H1 (cell line): ENCODE results near the gene PTPN21. TPM values are rescaled to one million over a fixed set of nuclear protein-coding genes. Genes with fewer than 3 reads are reported as not detected.

Source experiments
- CEBPB ChIP-seq: IDR thresholded peaks from 2 replicates; pipeline ENCODE4 v1.6.1; 2012; ENCODE audit warnings: low read depth, low read length
- CTCF ChIP-seq, 3 experiments: IDR thresholded peaks; 1 replicate in 2 of 3; 2 replicates in 1 of 3; pipeline versions ENCODE4 v1.5.1 to v1.6.1; 2011; ENCODE audit warnings: low read length in 3 of 3, mild to moderate bottlenecking in 3 of 3, inconsistent platforms in 2 of 3, low read depth in 1 of 3, moderate library complexity in 1 of 3; ENCODE audit not compliant: insufficient read depth in 1 of 3; ENCODE audit errors: control extremely low read depth in 1 of 3
- PHF8 ChIP-seq: fragments of 200-600 bp; sonication (generic); conservative IDR thresholded peaks from 2 replicates; pipeline ENCODE4 v1.7.1; 2012; ENCODE audit warnings: low read depth, mild to moderate bottlenecking, inconsistent platforms, low read length, moderate library complexity
- SP2 ChIP-seq: IDR thresholded peaks from 2 replicates; pipeline ENCODE4 v1.6.1; 2012; ENCODE audit warnings: mild to moderate bottlenecking, low read length, inconsistent platforms
- polyA plus RNA-seq, 7 experiments: library from polyadenylated mRNA; depleted of rRNA in 3 of 7; stranded (reverse) in 5 of 7; unstranded in 2 of 7; fragments of >200 nt in 5 of 7; fragments of 200-250 nt in 2 of 7; gene quantifications; 1 replicate in 5 of 7; 2 replicates in 1 of 7; 4 replicates in 1 of 7; pipeline versions ENCODE4 v1.2.1 to v1.2.3, GENCODE V29; 2011 to 2013; ENCODE audit warnings: missing spikeins in 2 of 7, mixed read lengths in 2 of 7
- total RNA-seq: library from RNA; stranded (reverse); fragmentation: NEBNext Ultra II Directional; extraction: Animal tissue kit (Norgen Biotek cat#: 25700); gene quantifications from 2 replicates; pipeline ENCODE4 v1.2.1, GENCODE V29; 2021

PTPN21 gene
- total and polyA plus RNA-seq, 2 of the 8 experiments (the other 6 are each of a cell fraction or from before 2014, with no cell fraction given) = 6.5 to 16.1 TPM

- TF ChIP-seq PHF8 = no peak
- no peak for TF ChIP-seq CEBPB
- TF ChIP-seq CTCF (IDR thresholded peaks at IDR 0.05; ENCODE audit: control extremely low read depth in 1 of 3, insufficient read depth in 1 of 3, low read depth in 1 of 3, low read length in 3 of 3) = no peak
- TF ChIP-seq SP2 = no peak
Measured at GRCh38 chr14:88599761-88600439, 45.1 kb upstream of the PTPN21 start (continued).
